Endodermal cell (in vitro differentiated cells): Measurements from ENCODE around the gene GPER1. TPM values are rescaled to one million over a fixed set of nuclear protein-coding genes. Genes with fewer than 3 reads are reported as not detected.
A peak's percentile ranks its signal among the peaks of the same experiment; 100 is the strongest.

Experiments
- DNase-seq: peaks from one replicate; pipeline ENCODE4 v3.0.0-alpha.2; 2017
- H3K27ac ChIP-seq: 2 replicates; pipeline ENCODE4 v1.5.1; 2013; ENCODE audit warnings: mild to moderate bottlenecking, low read depth, low read length, moderate library complexity
- H3K27me3 ChIP-seq: 2 replicates; pipeline ENCODE4 v1.6.1; 2013; ENCODE audit warnings: mild to moderate bottlenecking, low read length, moderate library complexity; ENCODE audit not compliant: insufficient read depth, control insufficient read depth, poor library complexity, severe bottlenecking
- H3K36me3 ChIP-seq: 2 replicates; pipeline ENCODE4 v1.7.0; 2013; ENCODE audit warnings: mild to moderate bottlenecking, low read length, moderate library complexity; ENCODE audit not compliant: control insufficient read depth, insufficient read depth
- H3K4me1 ChIP-seq: one replicate; pipeline ENCODE4 v1.7.0; 2013; ENCODE audit warnings: low read length; ENCODE audit not compliant: control insufficient read depth, insufficient read depth
- H3K4me3 ChIP-seq: 2 replicates; pipeline ENCODE4 v1.5.1; 2013; ENCODE audit warnings: mild to moderate bottlenecking, low read length, moderate library complexity
- H3K9ac ChIP-seq: 2 replicates; pipeline ENCODE4 v1.6.1; 2013; ENCODE audit warnings: mild to moderate bottlenecking, low read length, moderate library complexity; ENCODE audit not compliant: poor library complexity, severe bottlenecking; ENCODE audit errors: extremely low read depth
- H3K9me3 ChIP-seq: 2 replicates; pipeline ENCODE4 v1.6.1; 2013; ENCODE audit warnings: mild to moderate bottlenecking, low read length, moderate library complexity; ENCODE audit not compliant: control insufficient read depth
- H3K27ac Mint-ChIP-seq: 2 replicates; pipeline ENCODE4 v1.8.0; 2020; ENCODE audit warnings: mixed read lengths
- H3K27me3 Mint-ChIP-seq: 2 replicates; pipeline ENCODE4 v1.8.0; 2021; ENCODE audit warnings: mild to moderate bottlenecking, mixed read lengths; ENCODE audit not compliant: insufficient read depth
- H3K36me3 Mint-ChIP-seq: 2 replicates; pipeline ENCODE4 v1.8.0; 2020; ENCODE audit warnings: low read depth, mixed read lengths
- H3K4me1 Mint-ChIP-seq: 2 replicates; pipeline ENCODE4 v1.8.0; 2020; ENCODE audit warnings: mixed read lengths
- H3K4me3 Mint-ChIP-seq: 2 replicates; pipeline ENCODE4 v1.8.0; 2020; ENCODE audit warnings: mild to moderate bottlenecking, moderate library complexity, mixed read lengths
- H3K9me3 Mint-ChIP-seq: 2 replicates; pipeline ENCODE4 v1.8.0; 2020; ENCODE audit warnings: mild to moderate bottlenecking, mixed read lengths
- CTCF ChIP-seq: fragments of 200-600 bp; sonication (generic); conservative IDR thresholded peaks from 2 replicates; pipeline ENCODE4 v1.5.0; 2021; ENCODE audit warnings: antibody characterized with exemption, mild to moderate bottlenecking
- WGBS, 2 experiments: methylation state at CpG; one replicate each; pipeline versions ENCODE4 v1.1.5 to v1.1.7; 2013; ENCODE audit warnings: missing lambda C conversion rate in 2 of 2, mixed read lengths in 1 of 2; ENCODE audit not compliant: insufficient coverage in 1 of 2, insufficient read length in 1 of 2; 5-methylcytosine and 5-hydroxymethylcytosine counted together
- total RNA-seq, 2 donors: library from RNA; stranded (reverse); fragmentation: NEBNext Ultra II Directional in 1 of 2; extraction: Animal tissue kit (Norgen Biotek cat#: 25700) in 1 of 2; gene quantifications; 2 replicates in 1 of 2; 3 replicates in 1 of 2; pipeline ENCODE4 v1.2.1, GENCODE V29; 2021

Gene GPER1
- total RNA-seq, 2 donors from 2014 or later: 0.35 to 0.51 TPM

GRCh38 chr7:1041551-1042491, 46.1 kb upstream of the GPER1 start:
- no peak for TF ChIP-seq CTCF
- Mint-ChIP-seq H3K27ac (peak overlapping the region; percentile 52), H3K4me1 (peaks cover 33% of the 10 kb centered on the region)

GRCh38 chr7:1042492-1042833, 45.5 kb upstream of the GPER1 start:
- no peak overlapping the region for H3K27ac Mint-ChIP-seq
- H3K4me3 Mint-ChIP-seq: no peak overlapping the region
- peaks cover 2% of the 10 kb centered on the region for H3K36me3 Mint-ChIP-seq
- Histone ChIP-seq H3K4me3 (no peak overlapping the region), H3K36me3 (no peaks in the 10 kb centered on the region), H3K9ac (no peak overlapping the region), H3K9me3 (no peaks in the 10 kb centered on the region), H3K27ac (no peak overlapping the region), H3K4me1 (peaks cover 13% of the 10 kb centered on the region), H3K27me3 (no peaks in the 10 kb centered on the region)
- H3K4me1 Mint-ChIP-seq: peaks cover 39% of the 10 kb centered on the region
- DNase-seq: no peak
- H3K27me3 Mint-ChIP-seq: peaks cover 2% of the 10 kb centered on the region
- no peaks in the 10 kb centered on the region for H3K9me3 Mint-ChIP-seq
- TF ChIP-seq CTCF: no peak
- WGBS, 2 experiments: 93 to 100% methylated on average over 6 to 7 of the region's 7 CpGs

More at GRCh38 chr7:1041551-1042491, 46.1 kb upstream of the GPER1 start:
- Mint-ChIP-seq H3K27me3 (peaks cover 2% of the 10 kb centered on the region), H3K9me3 (no peaks in the 10 kb centered on the region), H3K4me3 (no peak overlapping the region), H3K36me3 (peaks cover 2% of the 10 kb centered on the region)
- Histone ChIP-seq H3K36me3 (no peaks in the 10 kb centered on the region), H3K9ac (no peak overlapping the region), H3K4me3 (no peak overlapping the region), H3K27ac (no peak overlapping the region), H3K9me3 (no peaks in the 10 kb centered on the region), H3K4me1 (peaks cover 9% of the 10 kb centered on the region), H3K27me3 (no peaks in the 10 kb centered on the region)
- WGBS, 2 experiments: 87 to 94% methylated on average over 22 to 40 of the region's 40 CpGs
- DNase-seq: no peak

DNA sequence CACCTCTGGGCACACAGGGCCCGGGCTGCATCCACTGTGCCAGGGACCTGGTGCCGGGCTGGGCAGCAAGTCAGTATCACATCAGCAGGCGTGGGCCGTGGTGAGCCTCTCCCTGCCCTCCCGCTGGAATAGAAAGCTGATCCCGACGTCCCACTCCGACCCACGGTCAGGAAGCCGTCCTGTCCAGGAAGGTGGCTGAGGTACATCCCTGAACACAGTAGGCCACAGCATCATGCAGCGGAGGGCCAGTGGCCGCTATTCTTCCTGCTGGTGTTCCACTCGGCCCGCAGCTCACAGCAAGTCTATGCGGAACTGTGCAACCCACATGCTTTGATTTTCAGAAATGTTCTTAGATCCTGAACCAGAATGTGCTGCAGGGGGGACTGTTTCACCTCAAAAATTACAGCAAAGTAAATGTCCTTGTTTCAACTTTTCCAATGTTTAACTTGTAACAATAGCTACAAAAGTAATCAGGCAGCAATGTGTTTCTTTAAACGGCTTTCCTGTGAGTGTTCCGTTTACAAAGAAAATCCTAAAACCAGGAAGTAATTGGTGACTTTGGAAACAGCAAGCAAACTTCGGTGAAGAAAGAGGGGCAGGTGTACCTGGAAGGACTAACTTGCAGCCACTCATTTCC, 44.2 kb upstream of the GPER1 start:
- no peak for DNase-seq
- WGBS, 2 experiments: 74 to 81% methylated on average over 15 to 18 of the region's 18 CpGs
- Histone ChIP-seq H3K9ac (peak overlapping the region; percentile 49), H3K27me3 (no peaks in the 10 kb centered on the region), H3K4me3 (peak overlapping the region; percentile 68), H3K36me3 (no peaks in the 10 kb centered on the region), H3K4me1 (peaks cover 13% of the 10 kb centered on the region), H3K27ac (peak overlapping the region; percentile 67), H3K9me3 (no peaks in the 10 kb centered on the region)
- TF ChIP-seq CTCF: no peak
- H3K36me3 Mint-ChIP-seq: peaks cover 2% of the 10 kb centered on the region
- peaks cover 39% of the 10 kb centered on the region for H3K4me1 Mint-ChIP-seq
- H3K4me3 Mint-ChIP-seq: peak overlapping the region; percentile 50
- peaks cover 2% of the 10 kb centered on the region for H3K27me3 Mint-ChIP-seq
- H3K9me3 Mint-ChIP-seq: no peaks in the 10 kb centered on the region
- peak overlapping the region; percentile 90 for H3K27ac Mint-ChIP-seq
